ENCODE measurements around the gene WDR7.

Gene WDR7

GRCh38 chr18:56658261-56658660, 7.1 kb downstream of the WDR7 start:
- TF ChIP-seq CTCF (IDR thresholded peaks at IDR 0.05) (no peak), ZFX (IDR thresholded peaks at IDR 0.05; ENCODE audit: borderline replicate concordance) (no peak)

GRCh38 chr18:56659111-56659510, 8.0 kb downstream of the WDR7 start:
- no peak overlapping the region for H3K27ac ChIP-seq
- TF ChIP-seq ZFX (IDR thresholded peaks at IDR 0.05; ENCODE audit: borderline replicate concordance): no peak
- TF ChIP-seq CTCF (IDR thresholded peaks at IDR 0.05): no peak

More at GRCh38 chr18:56658261-56658660, 7.1 kb downstream of the WDR7 start:
- H3K27ac ChIP-seq: no peak overlapping the region

- no peak overlapping the region for H3K27ac ChIP-seq
- no peak for TF ChIP-seq CTCF (IDR thresholded peaks at IDR 0.05)
- TF ChIP-seq ZFX (IDR thresholded peaks at IDR 0.05; ENCODE audit: borderline replicate concordance): no peak
Measured at GRCh38 chr18:56660655-56661054, 9.5 kb downstream of the WDR7 start.

- TF ChIP-seq CTCF (IDR thresholded peaks at IDR 0.05) (no peak), ZFX (IDR thresholded peaks at IDR 0.05; ENCODE audit: borderline replicate concordance) (no peak)
- H3K27ac ChIP-seq: no peak overlapping the region
Measured at GRCh38 chr18:56661360-56662062, 10.4 kb downstream of the WDR7 start.

- H3K27ac ChIP-seq: no peak overlapping the region
- TF ChIP-seq ZFX (IDR thresholded peaks at IDR 0.05; ENCODE audit: borderline replicate concordance): no peak
- TF ChIP-seq CTCF (IDR thresholded peaks at IDR 0.05): no peak
Measured at GRCh38 chr18:56662063-56662408, 10.9 kb downstream of the WDR7 start.

GRCh38 chr18:56662502-56662901, 11.3 kb downstream of the WDR7 start:
- no peak overlapping the region for H3K27ac ChIP-seq
- TF ChIP-seq ZFX (IDR thresholded peaks at IDR 0.05; ENCODE audit: borderline replicate concordance) (no peak), CTCF (IDR thresholded peaks at IDR 0.05) (no peak)

- H3K27ac ChIP-seq: no peak overlapping the region
- TF ChIP-seq CTCF (IDR thresholded peaks at IDR 0.05) (no peak), ZFX (IDR thresholded peaks at IDR 0.05; ENCODE audit: borderline replicate concordance) (no peak)
Measured at GRCh38 chr18:56662902-56663301, 11.7 kb downstream of the WDR7 start.
